ENCODE measurements around the gene SKP1. TPM values are rescaled to one million over a fixed set of nuclear protein-coding genes. Genes with fewer than 3 reads are reported as not detected.

Gene SKP1
- total and polyA plus RNA-seq, 9 of the 15 experiments (the other 6 are each of a cell fraction or from before 2014, with no cell fraction given): 301 to 2,109 (median 639) TPM

DNA sequence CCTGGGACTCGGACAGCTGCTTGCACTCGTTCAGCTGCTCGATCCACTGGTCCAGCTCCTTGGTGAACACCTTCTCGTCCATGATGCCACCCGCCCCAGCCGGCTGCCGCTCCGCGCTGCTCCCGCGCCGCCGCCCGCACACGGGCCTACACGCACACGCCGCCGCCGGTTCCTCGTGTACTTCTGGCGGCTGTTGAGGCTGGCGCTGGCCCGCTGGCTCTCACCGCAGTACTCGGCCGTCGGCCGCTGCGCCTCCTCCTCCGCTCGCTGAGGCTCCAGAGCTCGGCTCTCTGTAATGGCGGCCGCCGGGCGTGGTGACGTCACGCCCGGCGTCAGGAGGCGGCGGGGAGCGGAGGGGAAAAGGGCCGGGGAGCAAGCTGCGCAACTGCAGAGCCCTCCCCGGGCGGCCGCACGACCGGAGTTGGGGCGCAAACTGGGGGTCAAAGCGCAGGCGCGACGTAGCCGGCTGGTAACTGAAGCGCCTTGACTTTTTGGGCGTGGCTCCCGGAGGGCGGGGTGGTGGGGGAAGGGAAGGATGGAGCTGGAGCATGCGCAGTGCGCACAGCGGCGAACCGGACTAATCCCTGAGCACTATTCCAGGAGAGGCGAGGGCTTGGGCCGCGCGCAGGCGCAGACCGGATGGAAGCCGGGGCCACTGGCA, 49.2 kb upstream of the SKP1 start, which contains the start of gene PPP2CA (continued):
- TF ChIP-seq, protein P1, sequence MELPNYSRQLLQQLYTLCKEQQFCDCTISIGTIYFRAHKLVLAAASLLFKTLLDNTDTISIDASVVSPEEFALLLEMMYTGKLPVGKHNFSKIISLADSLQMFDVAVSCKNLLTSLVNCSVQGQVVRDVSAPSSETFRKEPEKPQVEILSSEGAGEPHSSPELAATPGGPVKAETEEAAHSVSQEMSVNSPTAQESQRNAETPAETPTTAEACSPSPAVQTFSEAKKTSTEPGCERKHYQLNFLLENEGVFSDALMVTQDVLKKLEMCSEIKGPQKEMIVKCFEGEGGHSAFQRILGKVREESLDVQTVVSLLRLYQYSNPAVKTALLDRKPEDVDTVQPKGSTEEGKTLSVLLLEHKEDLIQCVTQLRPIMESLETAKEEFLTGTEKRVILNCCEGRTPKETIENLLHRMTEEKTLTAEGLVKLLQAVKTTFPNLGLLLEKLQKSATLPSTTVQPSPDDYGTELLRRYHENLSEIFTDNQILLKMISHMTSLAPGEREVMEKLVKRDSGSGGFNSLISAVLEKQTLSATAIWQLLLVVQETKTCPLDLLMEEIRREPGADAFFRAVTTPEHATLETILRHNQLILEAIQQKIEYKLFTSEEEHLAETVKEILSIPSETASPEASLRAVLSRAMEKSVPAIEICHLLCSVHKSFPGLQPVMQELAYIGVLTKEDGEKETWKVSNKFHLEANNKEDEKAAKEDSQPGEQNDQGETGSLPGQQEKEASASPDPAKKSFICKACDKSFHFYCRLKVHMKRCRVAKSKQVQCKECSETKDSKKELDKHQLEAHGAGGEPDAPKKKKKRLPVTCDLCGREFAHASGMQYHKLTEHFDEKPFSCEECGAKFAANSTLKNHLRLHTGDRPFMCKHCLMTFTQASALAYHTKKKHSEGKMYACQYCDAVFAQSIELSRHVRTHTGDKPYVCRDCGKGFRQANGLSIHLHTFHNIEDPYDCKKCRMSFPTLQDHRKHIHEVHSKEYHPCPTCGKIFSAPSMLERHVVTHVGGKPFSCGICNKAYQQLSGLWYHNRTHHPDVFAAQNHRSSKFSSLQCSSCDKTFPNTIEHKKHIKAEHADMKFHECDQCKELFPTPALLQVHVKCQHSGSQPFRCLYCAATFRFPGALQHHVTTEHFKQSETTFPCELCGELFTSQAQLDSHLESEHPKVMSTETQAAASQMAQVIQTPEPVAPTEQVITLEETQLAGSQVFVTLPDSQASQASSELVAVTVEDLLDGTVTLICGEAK (IDR thresholded peaks at IDR 0.05): peak; percentile 18; the same call in 1 of the 2 replicates
- TF ChIP-seq, protein P1 (CRISPR knock-in tag; IDR thresholded peaks at IDR 0.05): no peak
- TF ChIP-seq SMAD1 (IDR thresholded peaks at IDR 0.05; ENCODE audit: low read depth, low read length, partially characterized antibody): peak; percentile 24
- peak; percentile 85; the same call in 1 of the 2 replicates for TF ChIP-seq NFRKB (IDR thresholded peaks at IDR 0.05; ENCODE audit: low read depth)
- peak; percentile 63 for TF ChIP-seq U2AF1 (optimal IDR thresholded peaks at IDR 0.05; ENCODE audit: low read depth, low read length)
- no peak; the same call in none of the 2 replicates for TF ChIP-seq CBX1 (IDR thresholded peaks at IDR 0.05; ENCODE audit: low read depth)
- peak; percentile 81 for TF ChIP-seq LCOR (CRISPR knock-in tag; IDR thresholded peaks at IDR 0.05)
- TF ChIP-seq ZKSCAN1 (IDR thresholded peaks at IDR 0.05; ENCODE audit: low read depth, low read length): no peak
- no peak for TF ChIP-seq ZNF232 (CRISPR knock-in tag; IDR thresholded peaks at IDR 0.05)
- TF ChIP-seq, protein P2, sequence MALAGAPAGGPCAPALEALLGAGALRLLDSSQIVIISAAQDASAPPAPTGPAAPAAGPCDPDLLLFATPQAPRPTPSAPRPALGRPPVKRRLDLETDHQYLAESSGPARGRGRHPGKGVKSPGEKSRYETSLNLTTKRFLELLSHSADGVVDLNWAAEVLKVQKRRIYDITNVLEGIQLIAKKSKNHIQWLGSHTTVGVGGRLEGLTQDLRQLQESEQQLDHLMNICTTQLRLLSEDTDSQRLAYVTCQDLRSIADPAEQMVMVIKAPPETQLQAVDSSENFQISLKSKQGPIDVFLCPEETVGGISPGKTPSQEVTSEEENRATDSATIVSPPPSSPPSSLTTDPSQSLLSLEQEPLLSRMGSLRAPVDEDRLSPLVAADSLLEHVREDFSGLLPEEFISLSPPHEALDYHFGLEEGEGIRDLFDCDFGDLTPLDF (CRISPR knock-in tag; IDR thresholded peaks at IDR 0.05): no peak
- TF ChIP-seq ZEB2 (IDR thresholded peaks at IDR 0.05): no peak
- TF ChIP-seq NR4A1 (CRISPR knock-in tag; IDR thresholded peaks at IDR 0.05): peak; percentile 66; the same call in 1 of the 2 replicates
- no peak for TF ChIP-seq NR4A1 (tag; IDR thresholded peaks at IDR 0.05)
- no peak for TF ChIP-seq SOX6 (IDR thresholded peaks at IDR 0.05)
- peak; percentile 75 for TF ChIP-seq TBP (optimal IDR thresholded peaks at IDR 0.05; ENCODE audit: low read depth, low read length)
- peak; percentile 82 to 91 for TF ChIP-seq MAZ (CRISPR knock-in tag; conservative IDR thresholded peaks at IDR 0.05 in 1 of 2, IDR thresholded peaks at IDR 0.05 in 1 of 2)
- no peak for TF ChIP-seq ZNF140 (CRISPR knock-in tag; IDR thresholded peaks at IDR 0.05)
- no peak for TF ChIP-seq ZC3H8 (IDR thresholded peaks at IDR 0.05)
- peak; percentile 40 for TF ChIP-seq NEUROD1 (IDR thresholded peaks at IDR 0.05; ENCODE audit: borderline replicate concordance, low read depth, low read length, partially characterized antibody)
- TF ChIP-seq ELF1 (tag; IDR thresholded peaks at IDR 0.05): no peak

All from K562 (cell line).